SKM-1 treated with dmso at 0.1 percent for 144 hours (cell line): ENCODE results near the gene MPC1.

Experiments
- DNase-seq: peaks from one replicate; lab custom pipeline; 2025; ENCODE audit not compliant: unreplicated experiment; lab: John Stamatoyannopoulos, UW

The MPC1 gene

DNA sequence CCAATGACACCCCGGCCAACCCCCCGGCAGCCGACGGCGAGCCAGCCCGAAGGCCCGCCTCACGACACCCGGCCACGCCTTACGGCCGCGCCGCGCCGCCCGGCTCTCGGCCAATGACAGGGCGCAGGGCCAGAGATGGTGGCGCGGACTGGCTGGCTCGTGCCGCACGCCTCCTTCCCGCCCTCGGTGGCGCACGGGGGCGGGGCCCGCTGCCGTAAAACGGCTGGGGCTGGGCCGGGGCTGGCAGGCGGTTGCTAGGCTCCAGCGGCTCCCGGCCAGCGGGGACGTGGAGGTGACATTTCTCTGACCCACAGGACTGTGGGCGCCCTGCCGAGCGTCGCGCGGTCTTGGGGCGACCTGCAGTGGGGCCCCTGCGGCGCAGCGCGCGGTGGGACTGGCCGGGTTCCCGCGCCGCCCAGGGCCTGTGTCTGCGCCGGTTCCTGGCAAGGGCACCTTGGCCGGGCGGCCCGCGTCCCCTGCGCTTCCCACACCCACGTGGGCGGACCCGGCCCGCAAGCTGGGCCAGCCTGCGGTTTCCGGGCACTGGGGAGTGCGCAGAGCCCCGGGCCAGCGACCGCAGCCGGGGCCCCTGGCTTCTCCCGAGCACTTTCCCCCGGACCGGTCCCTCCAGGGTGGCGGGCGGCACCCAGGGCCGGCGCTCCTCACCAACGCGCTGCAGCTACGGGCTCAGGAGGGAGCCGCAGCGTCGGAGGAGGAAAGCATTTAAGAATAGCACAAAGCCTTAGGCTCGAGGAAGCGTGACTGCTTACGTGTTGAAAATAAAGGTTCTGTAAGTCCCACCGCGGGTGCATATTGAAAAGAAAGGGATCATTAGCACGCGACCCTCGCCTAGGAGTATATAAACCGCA, at the start of gene MPC1:
TSS of gene MPC1 (minus strand) at position 8 of the 869 bp plus-strand sequence. CDS start 64 bp downstream, outside the sequence.
- DNase-seq = peak; percentile 92

DNA sequence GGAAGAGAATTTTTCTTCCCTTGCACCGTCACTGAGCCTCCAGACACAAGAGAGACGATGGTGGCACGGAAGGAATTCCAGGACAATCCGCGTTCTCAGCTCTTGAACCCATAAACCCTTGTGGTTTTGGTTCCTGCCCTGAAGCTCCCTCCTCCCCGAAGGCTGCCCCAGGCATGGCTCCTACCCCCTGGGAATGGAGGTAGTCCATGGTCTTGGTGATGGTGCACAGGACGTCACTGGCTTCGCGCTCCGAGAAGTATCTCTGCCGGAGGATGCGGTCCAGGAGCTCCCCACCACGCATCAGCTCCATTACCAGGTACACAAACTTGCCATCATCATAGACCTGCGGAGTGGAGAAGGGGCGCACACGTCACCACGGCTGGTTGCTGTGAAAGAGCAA, 47.5 kb upstream of the MPC1 start:
- DNase-seq = no peak

DNA sequence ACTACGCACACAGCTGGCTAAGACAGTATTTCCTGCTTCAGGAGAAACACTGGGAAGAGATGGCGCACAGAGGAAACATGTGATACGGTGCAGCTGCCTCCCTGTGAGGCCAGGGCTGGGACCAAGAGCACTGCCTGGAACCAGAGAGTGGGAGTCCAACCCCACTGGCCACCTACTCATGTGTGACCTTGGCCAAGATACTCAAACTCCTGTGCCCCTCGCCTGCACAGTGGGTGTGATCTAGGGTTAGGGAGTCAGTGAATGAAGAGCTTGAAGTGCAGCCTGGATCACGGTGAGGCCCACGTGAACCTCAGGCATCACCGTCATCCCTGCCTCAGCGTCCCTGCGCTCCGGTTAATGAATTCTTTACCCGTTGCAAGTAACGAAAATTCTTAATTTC, 41.7 kb upstream of the MPC1 start:
- DNase-seq = no peak

DNA sequence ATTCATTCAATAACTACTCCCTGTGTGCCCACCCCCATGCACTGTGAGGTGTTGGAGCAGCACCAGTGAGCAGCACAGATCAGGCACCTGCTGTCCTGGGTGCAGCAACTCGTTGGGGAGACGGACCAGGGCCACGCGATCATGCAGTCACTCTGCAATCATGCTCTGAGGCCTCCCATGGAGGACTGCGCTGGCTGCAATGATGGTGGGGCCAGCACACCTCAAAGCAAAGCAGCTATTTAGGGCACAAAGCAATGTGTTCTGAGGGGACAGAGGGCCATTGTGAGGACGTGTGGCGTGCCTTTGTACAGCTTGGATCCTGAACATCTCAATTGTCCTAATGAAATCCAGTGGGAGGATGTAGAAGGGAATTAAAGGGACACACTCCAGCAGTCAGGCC, 41.0 kb upstream of the MPC1 start:
- no peak for DNase-seq

DNA sequence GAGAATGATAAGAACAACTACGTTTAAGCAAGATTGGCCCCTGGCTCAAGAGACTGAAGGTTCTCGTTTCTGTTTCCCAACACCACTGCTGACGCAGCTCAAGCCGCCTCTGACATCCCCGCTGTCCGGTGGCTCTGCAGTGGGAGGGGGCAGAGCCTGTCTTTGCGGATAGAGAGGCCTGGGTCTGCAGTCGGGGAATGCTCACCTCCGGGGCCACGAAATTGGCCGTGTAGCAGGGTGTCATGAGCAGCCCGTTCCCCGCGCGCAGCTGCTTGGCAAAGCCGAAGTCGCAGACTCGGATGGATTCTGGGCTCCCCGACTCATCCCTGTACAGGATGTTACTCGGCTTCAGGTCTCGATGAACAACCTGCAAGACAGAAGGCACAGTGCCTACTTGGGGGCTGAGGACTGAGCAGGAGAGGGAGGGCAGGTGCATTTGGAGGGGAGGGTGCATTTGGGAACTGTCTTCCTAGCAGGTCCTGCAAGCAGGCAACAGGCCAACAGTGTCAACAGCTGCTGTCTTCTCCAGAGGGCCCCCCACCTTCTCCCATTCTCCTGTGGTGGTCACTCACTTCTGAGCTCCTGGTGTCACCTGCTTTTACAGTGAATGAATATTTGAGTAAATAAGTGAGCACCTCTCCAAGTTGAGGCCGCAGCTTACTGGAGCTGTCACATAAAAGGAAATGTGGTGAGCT, 40.5 kb upstream of the MPC1 start:
- no peak for DNase-seq

DNA sequence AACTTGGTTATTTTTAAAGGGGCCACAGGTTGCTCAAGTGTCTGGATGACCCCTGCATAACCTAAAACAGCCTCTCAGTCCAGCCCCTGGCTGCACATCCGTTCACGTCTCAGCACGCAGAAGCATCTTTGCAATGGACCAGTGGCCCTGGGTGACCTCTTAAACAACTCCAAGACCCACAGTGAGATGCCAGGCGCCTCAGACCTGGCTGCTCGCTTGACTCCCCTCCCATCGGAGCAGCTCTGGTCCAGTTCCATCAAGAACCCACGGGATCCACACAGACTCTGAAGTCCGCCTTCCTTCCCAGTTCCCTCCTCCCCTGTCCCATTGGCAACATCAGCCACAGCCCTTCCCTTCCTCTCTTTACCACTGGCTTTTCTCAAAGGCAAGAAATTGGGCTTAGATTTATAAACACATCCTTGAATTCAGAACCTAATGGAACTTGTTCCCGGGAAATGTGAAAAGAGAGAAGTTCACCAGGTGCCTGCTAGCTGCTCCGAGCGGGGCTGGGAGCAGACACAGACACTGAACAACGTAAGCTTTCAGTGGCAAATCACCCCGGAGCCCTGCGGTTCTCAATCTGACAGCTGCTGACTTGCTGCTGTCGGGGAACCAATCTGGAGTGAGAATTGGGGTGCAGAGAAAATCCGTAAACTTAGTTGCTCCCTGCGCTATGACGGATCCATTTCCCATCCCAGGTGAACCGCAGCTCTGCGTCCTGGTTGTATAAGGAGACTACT, 39.6 kb upstream of the MPC1 start:
- no peak for DNase-seq

DNA sequence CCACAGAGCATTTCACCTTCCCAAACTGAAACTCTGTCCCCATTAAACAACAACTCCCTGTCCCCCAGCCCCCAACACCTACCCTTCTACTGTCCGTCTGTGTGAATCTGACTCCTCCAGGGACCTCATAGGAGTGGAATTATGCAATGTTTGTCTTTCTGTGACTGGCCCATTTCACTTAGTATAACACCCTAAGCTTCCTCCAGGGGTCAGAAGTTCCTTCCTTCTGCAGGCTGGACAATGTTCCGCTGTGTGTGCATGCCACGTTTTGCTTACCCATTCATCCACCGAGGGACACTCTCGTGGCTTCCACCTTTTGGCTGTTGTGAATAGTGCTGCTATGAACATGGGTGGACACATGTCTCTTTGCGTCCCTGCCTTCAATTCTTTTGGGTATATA, 37.6 kb upstream of the MPC1 start:
- peak; percentile 73 for DNase-seq

DNA sequence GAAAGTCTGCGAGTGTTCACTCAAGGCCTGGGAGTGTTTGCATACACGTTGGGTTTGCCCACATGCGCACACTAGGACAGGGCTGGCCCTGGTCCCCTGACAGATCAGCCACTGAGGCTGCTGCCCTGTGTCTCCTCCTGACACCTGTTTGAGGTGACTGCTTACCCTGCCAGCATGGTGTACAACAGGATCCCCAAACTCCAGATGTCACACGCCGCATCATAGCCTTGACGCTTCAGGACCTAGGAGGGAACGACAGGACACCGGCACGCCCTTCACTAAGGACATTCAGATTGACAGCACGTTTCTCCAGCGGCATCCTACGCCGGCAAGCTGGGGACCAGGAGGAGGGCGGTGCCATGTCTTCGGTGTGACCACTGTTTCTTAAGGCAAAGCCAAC, 37.0 kb upstream of the MPC1 start:
- no peak for DNase-seq

DNA sequence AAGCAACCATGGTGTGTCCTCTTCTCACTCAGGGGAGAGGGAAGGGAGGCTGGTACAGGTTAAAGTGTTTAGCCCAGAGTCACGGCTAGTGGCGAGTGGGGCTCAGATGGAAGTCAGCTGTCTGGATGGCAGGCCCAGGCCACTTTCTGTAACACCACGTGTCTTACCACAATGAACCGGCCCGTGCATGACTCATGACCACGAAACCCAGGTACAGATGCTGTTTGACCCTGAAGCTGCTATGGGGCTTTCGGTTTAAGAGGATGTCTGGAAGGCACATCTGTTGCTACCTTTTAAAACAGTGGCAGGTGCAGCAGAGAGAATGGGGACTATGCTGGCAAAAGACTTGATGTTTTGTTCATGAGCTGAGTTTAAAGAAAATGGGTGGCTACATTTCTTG, 36.5 kb upstream of the MPC1 start:
- no peak for DNase-seq

DNA sequence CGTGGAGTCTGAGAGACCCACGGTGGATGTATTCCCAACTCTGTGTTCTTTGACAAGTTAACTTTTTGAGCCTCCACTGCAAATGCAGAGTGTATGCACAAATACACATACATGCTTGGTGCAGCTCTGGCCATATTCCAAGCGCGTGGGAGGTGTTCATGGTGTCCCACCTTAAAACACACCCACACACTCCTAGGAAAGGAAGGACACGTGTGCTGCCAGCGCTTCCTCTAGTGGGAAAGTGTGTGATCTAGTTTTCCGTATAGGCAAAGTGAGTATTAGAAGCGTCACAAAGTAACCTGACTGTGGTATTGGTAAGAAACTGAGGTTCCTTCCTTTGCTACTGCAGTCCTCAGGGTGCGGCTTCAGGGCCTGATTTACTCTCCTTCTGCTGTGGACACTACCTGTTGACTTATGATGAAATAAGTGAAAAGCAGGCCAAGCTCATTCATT, 36.0 kb upstream of the MPC1 start:
- no peak for DNase-seq

DNA sequence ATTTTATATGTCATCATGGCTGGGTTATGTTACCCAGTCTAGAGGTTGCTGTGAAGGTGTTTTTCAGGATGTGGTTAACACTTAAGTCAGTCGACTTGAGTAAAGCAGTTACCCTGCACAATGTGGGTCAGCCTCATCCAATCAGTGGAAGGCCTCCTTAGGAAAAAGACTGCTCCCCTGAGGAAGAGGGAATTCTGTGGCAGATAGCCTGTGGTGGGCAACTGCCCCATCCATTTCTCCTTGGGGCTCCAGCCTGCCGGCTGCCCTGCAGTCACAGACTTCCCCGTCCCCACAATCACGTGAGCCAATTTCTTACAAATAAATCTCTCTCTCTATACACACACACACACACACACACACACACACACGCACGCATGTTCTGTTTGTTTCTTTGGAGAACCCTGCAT, 34.5 kb upstream of the MPC1 start:
- no peak for DNase-seq

DNA sequence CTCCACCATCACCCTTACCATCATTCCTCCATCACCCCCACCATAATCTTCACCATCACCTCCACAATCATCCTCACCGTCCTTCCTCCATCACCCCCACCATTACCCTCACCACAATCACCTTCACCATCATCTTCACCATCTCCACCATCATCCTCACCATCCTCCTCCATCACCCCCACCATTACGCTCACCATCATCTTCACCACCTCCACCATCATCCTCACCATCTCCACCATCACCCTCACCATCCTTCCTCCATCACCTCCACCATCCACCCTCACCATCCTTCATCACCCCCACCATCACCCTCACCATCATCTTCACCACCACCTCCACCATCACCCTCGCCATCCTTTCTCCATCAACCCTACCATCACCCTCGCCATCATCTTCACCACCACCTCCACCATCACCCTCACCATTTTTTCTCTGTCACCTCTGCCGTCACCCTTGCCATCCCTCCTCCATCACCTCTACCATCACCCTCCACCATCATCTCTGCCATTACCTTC, 33.1 kb upstream of the MPC1 start:
- no peak for DNase-seq

DNA sequence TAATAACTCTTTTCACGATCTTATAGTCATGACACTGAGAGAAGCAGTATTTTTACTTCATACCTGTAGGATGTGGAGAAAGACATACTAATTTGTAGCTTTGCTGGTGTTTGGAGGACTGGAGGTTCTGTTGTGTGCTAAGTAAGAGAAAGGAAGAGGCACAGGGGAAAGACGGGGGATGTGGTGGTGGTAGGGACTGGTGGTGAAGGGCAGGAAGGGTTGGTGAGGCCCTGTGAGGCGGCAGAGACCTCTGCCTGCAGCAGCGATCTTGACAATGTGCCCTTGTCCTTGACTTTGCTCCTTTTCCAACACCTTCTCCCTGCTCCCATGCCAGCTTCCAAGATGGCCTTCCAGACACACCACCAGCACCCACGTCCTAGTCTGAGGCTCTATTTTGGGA, 32.6 kb upstream of the MPC1 start:
- no peak for DNase-seq

DNA sequence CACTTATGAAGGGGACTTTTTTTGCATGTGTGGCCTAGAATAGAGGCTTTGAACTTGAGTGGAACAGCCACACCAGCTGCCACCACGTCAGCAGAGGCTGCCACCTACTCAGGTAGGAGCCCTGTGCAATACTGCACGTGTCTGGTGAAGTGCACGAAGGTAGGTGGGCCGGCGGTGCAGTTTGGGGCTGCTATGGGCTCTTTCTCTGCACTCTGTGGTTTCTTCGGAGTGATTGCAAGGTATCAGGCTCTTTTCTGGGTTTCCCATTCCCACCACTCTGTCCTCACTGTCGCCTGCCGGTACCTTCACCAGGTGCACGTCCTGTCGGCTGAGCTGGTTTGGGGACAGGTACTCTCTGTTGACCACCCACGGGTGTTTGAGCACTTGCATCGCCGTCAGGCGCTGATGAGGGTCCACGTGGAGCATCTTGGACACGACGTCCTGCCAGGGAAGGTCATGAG, 30.8 kb upstream of the MPC1 start:
- DNase-seq = no peak

DNA sequence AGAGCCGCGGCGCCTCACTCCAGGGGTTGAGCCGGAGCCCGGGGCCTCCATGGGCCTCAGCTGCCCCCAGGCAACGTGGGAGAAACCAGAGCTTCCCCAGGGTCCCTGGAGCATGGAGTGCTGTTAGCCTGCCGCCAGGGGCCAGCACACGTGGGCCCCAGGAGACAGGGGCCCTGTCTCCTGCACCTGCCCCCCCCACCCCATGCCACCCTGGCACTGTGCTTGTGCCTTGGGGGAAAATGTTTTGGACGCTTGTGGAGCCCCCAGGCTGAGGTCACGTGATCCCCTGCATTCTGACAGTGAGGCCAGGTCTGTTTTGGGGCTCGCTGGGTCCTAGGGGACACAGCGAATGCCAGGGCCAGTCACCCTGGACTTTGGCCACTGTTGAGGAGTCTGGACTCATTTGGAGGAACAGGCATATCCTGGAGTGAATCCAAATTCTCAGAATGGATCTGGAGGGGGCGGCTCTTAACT, 30.2 kb upstream of the MPC1 start:
- DNase-seq = no peak

DNA sequence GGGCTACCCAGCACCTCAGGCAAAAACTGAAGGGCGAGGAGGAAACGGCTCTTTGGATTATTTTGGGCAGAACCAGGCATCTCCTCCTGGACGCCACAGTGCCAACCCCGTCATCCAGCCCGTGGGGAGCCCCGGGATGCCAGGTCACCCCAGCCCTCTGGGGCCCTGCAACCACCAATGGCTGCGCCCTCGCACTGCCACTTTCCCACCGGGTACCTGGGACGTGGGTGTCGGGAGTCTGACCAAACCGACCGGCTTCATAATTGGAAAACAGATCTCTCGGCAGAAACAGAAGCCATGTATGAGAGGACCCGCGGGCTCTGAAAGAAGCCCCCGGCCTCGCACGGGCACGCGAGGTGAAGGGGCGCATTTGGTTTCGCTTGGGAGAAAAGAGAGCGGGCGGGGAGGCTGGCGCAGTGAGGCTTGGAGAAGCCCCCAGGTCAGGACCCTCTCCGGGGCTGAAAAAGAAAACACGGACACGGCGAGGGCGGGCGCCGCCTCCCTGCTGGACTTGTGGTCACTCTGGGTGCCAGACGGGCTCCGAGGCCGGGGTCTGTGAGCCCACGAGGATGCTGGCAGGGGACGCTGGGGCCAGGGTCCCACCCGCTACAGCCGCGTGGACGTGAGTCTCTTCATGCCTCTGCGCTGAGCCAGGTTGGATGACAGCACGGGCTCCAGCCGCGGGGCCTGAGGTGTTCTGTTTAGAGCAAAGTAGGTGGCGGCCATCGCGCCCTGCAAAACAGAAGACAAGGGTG, 29.6 kb upstream of the MPC1 start:
- no peak for DNase-seq

DNA sequence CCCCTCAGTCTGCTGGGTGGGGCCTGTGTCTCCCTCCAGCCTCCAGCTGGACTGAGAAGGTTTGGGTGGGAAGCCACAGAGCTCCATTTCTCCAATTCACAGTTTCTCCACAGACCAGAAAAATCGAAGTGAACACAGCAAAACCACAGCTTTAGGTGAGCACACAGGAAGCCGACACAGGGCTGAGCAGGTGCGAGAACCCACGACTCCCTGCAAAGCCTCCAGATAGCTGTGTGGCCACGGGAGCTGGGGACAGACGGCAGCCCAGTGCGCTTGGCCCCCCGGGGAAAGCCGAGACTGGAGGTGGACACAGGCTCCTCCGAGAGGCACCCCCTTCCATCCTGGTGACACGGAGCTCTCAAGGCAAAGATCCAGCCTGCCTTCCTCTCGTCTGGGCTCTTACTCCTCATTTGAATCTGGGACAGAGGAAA, 29.0 kb upstream of the MPC1 start:
- no peak for DNase-seq

DNA sequence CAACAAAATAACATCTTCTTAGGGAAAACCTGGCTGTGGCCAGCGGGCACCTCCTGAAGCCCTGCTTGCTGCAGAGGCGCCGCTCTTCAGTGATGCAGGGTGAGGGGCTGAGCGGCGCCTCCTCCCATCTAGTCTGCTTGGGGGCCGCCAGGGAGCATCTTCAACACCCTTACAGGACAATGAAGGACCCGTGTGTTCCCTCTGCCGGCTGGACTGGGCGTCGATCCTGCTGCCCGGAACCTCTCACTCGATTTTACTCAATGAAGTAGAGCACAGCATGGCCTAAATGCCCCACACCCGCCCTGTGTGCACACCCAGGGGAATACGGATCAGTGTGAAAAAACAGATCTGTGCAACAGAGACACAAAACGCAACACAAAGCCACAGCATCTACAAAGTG, 28.5 kb upstream of the MPC1 start:
- no peak for DNase-seq

DNA sequence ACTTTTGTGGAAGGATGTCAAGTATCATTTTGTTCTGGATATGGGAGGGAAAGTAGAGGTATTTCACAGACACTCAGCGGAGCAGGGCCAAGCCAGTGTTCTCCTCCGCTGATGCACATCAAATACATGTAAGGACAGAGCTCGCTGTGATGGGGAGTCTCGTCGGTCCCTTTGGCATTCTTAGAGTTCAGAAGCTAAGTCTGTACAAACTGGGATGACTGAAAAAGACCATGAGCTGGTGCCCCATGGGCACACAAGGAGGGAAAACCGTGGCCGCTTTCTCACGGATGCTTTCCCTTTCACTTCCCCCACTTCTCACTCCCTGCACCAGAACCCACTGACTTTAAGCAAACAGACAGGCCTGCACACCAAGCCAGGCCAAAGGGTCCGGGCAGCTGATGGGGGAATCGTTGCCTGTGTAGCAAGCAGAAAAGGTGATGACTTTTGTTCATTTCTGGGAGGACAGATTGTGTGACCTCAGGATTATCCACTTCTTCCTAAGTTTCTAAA, 27.7 kb upstream of the MPC1 start:
- DNase-seq = no peak
